Muscle layer of duodenum (tissue), 2 donors: ENCODE results near the gene PLD1.

Experiments
- H3K27ac ChIP-seq: one replicate; pipeline ENCODE4 v1.7.0; 2013; ENCODE audit warnings: mild to moderate bottlenecking, low read length
- H3K27me3 ChIP-seq: one replicate; pipeline ENCODE4 v1.7.0; 2013; ENCODE audit warnings: low read depth, mild to moderate bottlenecking, control low read depth, low read length
- H3K36me3 ChIP-seq, 2 donors: one replicate each; pipeline ENCODE4 v1.7.0; 2013; ENCODE audit warnings: low read length in 2 of 2, control low read depth in 1 of 2, mild to moderate bottlenecking in 1 of 2; ENCODE audit not compliant: insufficient read depth in 2 of 2, control insufficient read depth in 1 of 2
- H3K4me1 ChIP-seq, 2 donors: one replicate each; pipeline ENCODE4 v1.7.0; 2013; ENCODE audit warnings: low read length in 2 of 2, mild to moderate bottlenecking in 2 of 2, control low read depth in 1 of 2, moderate library complexity in 1 of 2; ENCODE audit not compliant: insufficient read depth in 2 of 2, control insufficient read depth in 1 of 2
- H3K4me3 ChIP-seq, 2 donors: one replicate each; pipeline ENCODE4 v1.7.0; 2013; ENCODE audit warnings: low read length in 2 of 2, low read depth in 1 of 2, mild to moderate bottlenecking in 1 of 2
- H3K9me3 ChIP-seq, 2 donors: one replicate each; pipeline ENCODE4 v1.7.0; 2013; ENCODE audit warnings: low read length in 2 of 2, control low read depth in 1 of 2, mild to moderate bottlenecking in 1 of 2; ENCODE audit not compliant: control insufficient read depth in 1 of 2
- donor health status: healthy.

PLD1 gene

GRCh38 chr3:171777596-171777995, 32.7 kb downstream of the PLD1 start:
- Histone ChIP-seq H3K4me1 (peaks cover 0 to 4% of the 10 kb centered on the region in 2 donors), H3K4me3 (no peak overlapping the region), H3K36me3 (no peaks in the 10 kb centered on the region), H3K9me3 (no peaks in the 10 kb centered on the region), H3K27me3 (no peaks in the 10 kb centered on the region), H3K27ac (peak overlapping the region; percentile 41)

- no peaks in the 10 kb centered on the region for H3K9me3 ChIP-seq
- H3K4me1 ChIP-seq = peaks cover 0 to 4% of the 10 kb centered on the region in 2 donors
- H3K36me3 ChIP-seq = no peaks in the 10 kb centered on the region
- H3K27me3 ChIP-seq = no peaks in the 10 kb centered on the region
- H3K4me3 ChIP-seq = no peak overlapping the region
- H3K27ac ChIP-seq = peak overlapping the region; percentile 41
These were observed 33.3 kb downstream of the PLD1 start for GRCh38 chr3:171776839-171777583.

GRCh38 chr3:171776411-171776810, 33.9 kb downstream of the PLD1 start:
- peaks cover 0 to 4% of the 10 kb centered on the region in 2 donors for H3K4me1 ChIP-seq

GRCh38 chr3:171775943-171776342, 34.3 kb downstream of the PLD1 start:
- Histone ChIP-seq H3K36me3 (no peaks in the 10 kb centered on the region), H3K4me3 (no peak overlapping the region), H3K27ac (no peak overlapping the region), H3K27me3 (no peaks in the 10 kb centered on the region), H3K4me1 (peaks cover 0 to 4% of the 10 kb centered on the region in 2 donors), H3K9me3 (no peaks in the 10 kb centered on the region)

More at GRCh38 chr3:171776411-171776810, 33.9 kb downstream of the PLD1 start:
- Histone ChIP-seq H3K9me3 (no peaks in the 10 kb centered on the region), H3K27me3 (no peaks in the 10 kb centered on the region), H3K27ac (peak overlapping the region; percentile 41), H3K4me3 (no peak overlapping the region), H3K36me3 (no peaks in the 10 kb centered on the region)

- Histone ChIP-seq H3K4me1 (peaks cover 0 to 4% of the 10 kb centered on the region in 2 donors), H3K9me3 (no peaks in the 10 kb centered on the region), H3K27ac (no peak overlapping the region), H3K4me3 (no peak overlapping the region), H3K27me3 (no peaks in the 10 kb centered on the region), H3K36me3 (no peaks in the 10 kb centered on the region)
These were observed 35.8 kb downstream of the PLD1 start for GRCh38 chr3:171774521-171774920.

GRCh38 chr3:171772427-171773056, 37.7 kb downstream of the PLD1 start:
- H3K4me1 ChIP-seq = peaks cover 0 to 3% of the 10 kb centered on the region in 2 donors
- H3K27me3 ChIP-seq = no peaks in the 10 kb centered on the region
- no peaks in the 10 kb centered on the region for H3K9me3 ChIP-seq
- no peak overlapping the region for H3K4me3 ChIP-seq
- no peak overlapping the region for H3K27ac ChIP-seq
- no peaks in the 10 kb centered on the region for H3K36me3 ChIP-seq

- Histone ChIP-seq H3K27me3 (no peaks in the 10 kb centered on the region), H3K9me3 (no peaks in the 10 kb centered on the region), H3K27ac (peak overlapping the region; percentile 20), H3K4me1 (no peaks in the 10 kb centered on the region), H3K36me3 (no peaks in the 10 kb centered on the region), H3K4me3 (peak overlapping the region; percentile 32 to 56)
These were observed 39.3 kb downstream of the PLD1 start for GRCh38 chr3:171770689-171771620.

- no peaks in the 10 kb centered on the region for H3K27me3 ChIP-seq
- H3K27ac ChIP-seq = peak overlapping the region; percentile 69
- no peaks in the 10 kb centered on the region for H3K9me3 ChIP-seq
- no peaks in the 10 kb centered on the region for H3K36me3 ChIP-seq
- peak overlapping the region; percentile 32 to 52 for H3K4me3 ChIP-seq
- H3K4me1 ChIP-seq = no peaks in the 10 kb centered on the region
These were observed 40.8 kb downstream of the PLD1 start for GRCh38 chr3:171769461-171769860.

GRCh38 chr3:171768986-171769385, 41.3 kb downstream of the PLD1 start:
- Histone ChIP-seq H3K4me3 (peak overlapping the region in 1 of 2 donors; percentile 52), H3K4me1 (no peaks in the 10 kb centered on the region), H3K27ac (peak overlapping the region; percentile 17), H3K36me3 (no peaks in the 10 kb centered on the region), H3K27me3 (no peaks in the 10 kb centered on the region), H3K9me3 (no peaks in the 10 kb centered on the region)

GRCh38 chr3:171768281-171768900, 41.9 kb downstream of the PLD1 start:
- Histone ChIP-seq H3K36me3 (no peaks in the 10 kb centered on the region), H3K27ac (peak overlapping the region; percentile 17), H3K4me3 (peak overlapping the region in 1 of 2 donors; percentile 52), H3K4me1 (no peaks in the 10 kb centered on the region), H3K9me3 (no peaks in the 10 kb centered on the region), H3K27me3 (no peaks in the 10 kb centered on the region)

GRCh38 chr3:171765511-171765887, 44.8 kb downstream of the PLD1 start:
- Histone ChIP-seq H3K9me3 (no peaks in the 10 kb centered on the region), H3K4me3 (no peak overlapping the region), H3K27me3 (no peaks in the 10 kb centered on the region), H3K36me3 (no peaks in the 10 kb centered on the region), H3K4me1 (no peaks in the 10 kb centered on the region), H3K27ac (no peak overlapping the region)
